Mesenchymal stem cell (in vitro differentiated cells and primary cell): Measurements from ENCODE around the gene CNOT1.

Experiments used
- DNase-seq: peaks from one replicate; pipeline ENCODE4 v3.0.0-alpha.2; 2013
- H2AFZ ChIP-seq: one replicate; pipeline ENCODE4 v1.6.1; 2013; ENCODE audit warnings: low read depth, mild to moderate bottlenecking, control low read depth, inconsistent platforms, low read length, moderate library complexity
- H2AK5ac ChIP-seq: 2 replicates; pipeline ENCODE4 v1.6.1; 2013; ENCODE audit warnings: low read length, moderate library complexity, mild to moderate bottlenecking, inconsistent platforms; ENCODE audit not compliant: severe bottlenecking
- H2BK120ac ChIP-seq: one replicate; pipeline ENCODE4 v1.6.1; 2013; ENCODE audit warnings: low read depth, mild to moderate bottlenecking, inconsistent platforms, low read length, moderate library complexity
- H2BK12ac ChIP-seq, 2 experiments: one replicate each; pipeline ENCODE4 v1.6.1; 2013; ENCODE audit warnings: inconsistent platforms in 2 of 2, low read length in 2 of 2, mild to moderate bottlenecking in 2 of 2, moderate library complexity in 2 of 2, control low read depth in 1 of 2
- H2BK15ac ChIP-seq: one replicate; pipeline ENCODE4 v1.6.1; 2013; ENCODE audit warnings: mild to moderate bottlenecking, low read depth, inconsistent platforms; ENCODE audit not compliant: poor library complexity, severe bottlenecking
- H2BK5ac ChIP-seq: 2 replicates; pipeline ENCODE4 v1.6.1; 2013; ENCODE audit warnings: low read depth, mild to moderate bottlenecking, low read length, control low read depth, inconsistent platforms; ENCODE audit not compliant: poor library complexity, severe bottlenecking
- H3K14ac ChIP-seq, 2 experiments: one replicate each; pipeline ENCODE4 v1.6.1; 2013; ENCODE audit warnings: inconsistent platforms in 2 of 2, low read length in 2 of 2, control low read depth in 1 of 2, mild to moderate bottlenecking in 1 of 2, moderate library complexity in 1 of 2
- H3K18ac ChIP-seq, 2 experiments: one replicate each; pipeline ENCODE4 v1.6.1; 2013; ENCODE audit warnings: inconsistent platforms in 2 of 2, low read length in 2 of 2, control low read depth in 1 of 2, low read depth in 1 of 2, mild to moderate bottlenecking in 1 of 2
- H3K23ac ChIP-seq, 2 experiments: one replicate each; pipeline ENCODE4 v1.6.1; 2013; ENCODE audit warnings: inconsistent platforms in 2 of 2, low read length in 2 of 2, mild to moderate bottlenecking in 2 of 2, moderate library complexity in 2 of 2, control low read depth in 1 of 2
- H3K27ac ChIP-seq: 2 replicates; pipeline ENCODE4 v1.5.1; 2013; ENCODE audit warnings: mild to moderate bottlenecking, moderate library complexity, low read length, control low read depth, inconsistent platforms; ENCODE audit not compliant: poor library complexity, severe bottlenecking
- H3K27me3 ChIP-seq, 2 experiments: 2 replicates each; pipeline versions ENCODE4 v1.6.1 to v1.7.0; 2013; ENCODE audit warnings: low read length in 2 of 2, mild to moderate bottlenecking in 2 of 2, moderate library complexity in 2 of 2, control low read depth in 1 of 2, inconsistent platforms in 1 of 2; ENCODE audit not compliant: control insufficient read depth in 1 of 2, insufficient read depth in 1 of 2
- H3K36me3 ChIP-seq, 2 experiments: 2 replicates each; pipeline versions ENCODE4 v1.6.1 to v1.7.0; 2013; ENCODE audit warnings: low read length in 2 of 2, control low read depth in 1 of 2, inconsistent platforms in 1 of 2, low read depth in 1 of 2, mild to moderate bottlenecking in 1 of 2; ENCODE audit not compliant: insufficient read depth in 2 of 2, control insufficient read depth in 1 of 2
- H3K4ac ChIP-seq, 2 experiments: one replicate each; pipeline ENCODE4 v1.6.1; 2013; ENCODE audit warnings: inconsistent platforms in 2 of 2, low read length in 2 of 2, mild to moderate bottlenecking in 2 of 2, moderate library complexity in 2 of 2, control low read depth in 1 of 2, low read depth in 1 of 2
- H3K4me1 ChIP-seq: 2 replicates; pipeline ENCODE4 v1.6.1; 2013; ENCODE audit warnings: low read depth, low read length, control low read depth; ENCODE audit not compliant: control insufficient read depth, insufficient read depth
- H3K4me2 ChIP-seq: 2 replicates; pipeline ENCODE4 v1.6.1; 2013; ENCODE audit warnings: low read length, mild to moderate bottlenecking, inconsistent platforms; ENCODE audit not compliant: poor library complexity, severe bottlenecking
- H3K4me3 ChIP-seq, 2 experiments: 2 replicates each; pipeline versions ENCODE4 v1.5.1 to v1.7.0; 2013; ENCODE audit warnings: low read length in 2 of 2, mild to moderate bottlenecking in 2 of 2, control low read depth in 1 of 2, low read depth in 1 of 2; ENCODE audit not compliant: insufficient read depth in 1 of 2
- H3K79me1 ChIP-seq: replicated peaks from 2 replicates; pipeline ENCODE4 v1.6.1; 2013; ENCODE audit warnings: mild to moderate bottlenecking, control low read depth, low read length, inconsistent platforms; ENCODE audit not compliant: poor library complexity, severe bottlenecking
- H3K9ac ChIP-seq: 2 replicates; pipeline ENCODE4 v1.7.0; 2013; ENCODE audit warnings: mild to moderate bottlenecking, low read length, moderate library complexity
- H3K9me3 ChIP-seq: 2 replicates; pipeline ENCODE4 v1.7.0; 2013; ENCODE audit warnings: mild to moderate bottlenecking, low read length; ENCODE audit not compliant: control insufficient read depth
- H4K8ac ChIP-seq: one replicate; pipeline ENCODE4 v1.6.1; 2013; ENCODE audit warnings: inconsistent platforms, mild to moderate bottlenecking, low read length, moderate library complexity
- H4K91ac ChIP-seq: one replicate; pipeline ENCODE4 v1.6.1; 2013; ENCODE audit warnings: mild to moderate bottlenecking, low read length, inconsistent platforms
- WGBS: methylation state at CpG from one replicate; pipeline ENCODE4 v1.1.7; 2013; ENCODE audit warnings: mixed read lengths; 5-methylcytosine and 5-hydroxymethylcytosine counted together

Gene CNOT1

GRCh38 chr16:58476791-58477190 lies 152.8 kb downstream of the CNOT1 start:
- Histone ChIP-seq H4K8ac (no peak overlapping the region), H3K14ac (no peak overlapping the region)
- no CpG with 5 or more reads among the region's 1 CpG for WGBS

GRCh38 chr16:58475091-58475619 lies 154.5 kb downstream of the CNOT1 start:
- H3K23ac ChIP-seq = no peak overlapping the region
- H4K91ac ChIP-seq = no peak overlapping the region
- no peak overlapping the region for H3K18ac ChIP-seq
- H3K27me3 ChIP-seq = peaks cover 26 to 48% of the 10 kb centered on the region in 2 experiments
- no peak overlapping the region for H3K27ac ChIP-seq
- H3K4me3 ChIP-seq = no peak overlapping the region
- no peak overlapping the region for H2BK120ac ChIP-seq
- no peak overlapping the region for H3K4me2 ChIP-seq
- WGBS = 83% methylated on average over 3 of the region's 4 CpGs
- H3K79me1 ChIP-seq = no peaks in the 10 kb centered on the region
- no peak for DNase-seq
- no peak overlapping the region for H2BK15ac ChIP-seq
- H3K9ac ChIP-seq = no peak overlapping the region
- no peaks in the 10 kb centered on the region for H3K9me3 ChIP-seq
- no peak overlapping the region for H4K8ac ChIP-seq
- H2AFZ ChIP-seq = peak overlapping the region; percentile 5
- no peak overlapping the region for H2AK5ac ChIP-seq
- H3K14ac ChIP-seq = no peak overlapping the region
- no peaks in the 10 kb centered on the region for H3K4me1 ChIP-seq
- H2BK12ac ChIP-seq = no peak overlapping the region
- H3K4ac ChIP-seq = no peak overlapping the region
- H2BK5ac ChIP-seq = no peak overlapping the region
- H3K36me3 ChIP-seq = no peaks in the 10 kb centered on the region

More at GRCh38 chr16:58476791-58477190, 152.8 kb downstream of the CNOT1 start:
- Histone ChIP-seq H3K9ac (no peak overlapping the region), H3K4ac (no peak overlapping the region), H3K4me1 (no peaks in the 10 kb centered on the region), H3K18ac (no peak overlapping the region), H3K27me3 (peaks cover 30 to 43% of the 10 kb centered on the region in 2 experiments), H2BK5ac (no peak overlapping the region), H2AK5ac (no peak overlapping the region), H3K23ac (no peak overlapping the region), H2BK120ac (no peak overlapping the region), H3K27ac (no peak overlapping the region), H3K4me2 (no peak overlapping the region), H4K91ac (no peak overlapping the region), H3K4me3 (no peak overlapping the region), H3K79me1 (no peaks in the 10 kb centered on the region), H2BK15ac (no peak overlapping the region), H3K9me3 (no peaks in the 10 kb centered on the region), H3K36me3 (no peaks in the 10 kb centered on the region), H2AFZ (no peak overlapping the region), H2BK12ac (no peak overlapping the region)
- no peak for DNase-seq

- no peak overlapping the region for H2AK5ac ChIP-seq
- no peak overlapping the region for H2BK120ac ChIP-seq
- H3K27ac ChIP-seq = no peak overlapping the region
- H2BK15ac ChIP-seq = no peak overlapping the region
- 58% methylated on average over 9 of the region's 10 CpGs for WGBS
- no peaks in the 10 kb centered on the region for H3K36me3 ChIP-seq
- no peak overlapping the region for H3K4me3 ChIP-seq
- H3K27me3 ChIP-seq = peaks cover 31 to 43% of the 10 kb centered on the region in 2 experiments
- no peak overlapping the region for H3K9ac ChIP-seq
- H3K4ac ChIP-seq = no peak overlapping the region
- no peak overlapping the region for H4K91ac ChIP-seq
- no peak overlapping the region for H2AFZ ChIP-seq
- H3K4me2 ChIP-seq = no peak overlapping the region
- H3K23ac ChIP-seq = no peak overlapping the region
- H3K14ac ChIP-seq = no peak overlapping the region
- H3K9me3 ChIP-seq = no peaks in the 10 kb centered on the region
- H3K79me1 ChIP-seq = no peaks in the 10 kb centered on the region
- DNase-seq = no peak
- H2BK12ac ChIP-seq = no peak overlapping the region
- no peak overlapping the region for H4K8ac ChIP-seq
- no peak overlapping the region for H3K18ac ChIP-seq
- no peaks in the 10 kb centered on the region for H3K4me1 ChIP-seq
- no peak overlapping the region for H2BK5ac ChIP-seq
Measured at GRCh38 chr16:58474296-58474695, 155.3 kb downstream of the CNOT1 start.

GRCh38 chr16:58472827-58473226 lies 156.8 kb downstream of the CNOT1 start:
- Histone ChIP-seq H3K4me3 (no peak overlapping the region), H2AFZ (no peak overlapping the region), H3K79me1 (no peaks in the 10 kb centered on the region), H4K91ac (no peak overlapping the region), H2BK5ac (no peak overlapping the region), H3K14ac (no peak overlapping the region), H2AK5ac (no peak overlapping the region), H2BK15ac (no peak overlapping the region), H3K9me3 (no peaks in the 10 kb centered on the region), H2BK120ac (no peak overlapping the region), H3K4me1 (no peaks in the 10 kb centered on the region), H3K4ac (no peak overlapping the region), H3K18ac (no peak overlapping the region), H4K8ac (no peak overlapping the region), H3K36me3 (no peaks in the 10 kb centered on the region), H3K27me3 (peaks cover 39 to 51% of the 10 kb centered on the region in 2 experiments), H3K23ac (no peak overlapping the region), H3K27ac (no peak overlapping the region), H3K9ac (no peak overlapping the region), H3K4me2 (no peak overlapping the region), H2BK12ac (no peak overlapping the region)
- 85% methylated on average over 3 of the region's 3 CpGs for WGBS
- no peak for DNase-seq
